ENCODE results near the gene CCL27. TPM values are rescaled to one million over a fixed set of nuclear protein-coding genes. Genes with fewer than 3 reads are reported as not detected.
"Not testable (repeated sequence)": the region's sequence is repeated elsewhere in the genome, so short reads cannot be mapped to it uniquely, and the experiment has no call there.

CCL27 gene
- total RNA-seq, 1 donor from 2014 or later = not detected

DNA sequence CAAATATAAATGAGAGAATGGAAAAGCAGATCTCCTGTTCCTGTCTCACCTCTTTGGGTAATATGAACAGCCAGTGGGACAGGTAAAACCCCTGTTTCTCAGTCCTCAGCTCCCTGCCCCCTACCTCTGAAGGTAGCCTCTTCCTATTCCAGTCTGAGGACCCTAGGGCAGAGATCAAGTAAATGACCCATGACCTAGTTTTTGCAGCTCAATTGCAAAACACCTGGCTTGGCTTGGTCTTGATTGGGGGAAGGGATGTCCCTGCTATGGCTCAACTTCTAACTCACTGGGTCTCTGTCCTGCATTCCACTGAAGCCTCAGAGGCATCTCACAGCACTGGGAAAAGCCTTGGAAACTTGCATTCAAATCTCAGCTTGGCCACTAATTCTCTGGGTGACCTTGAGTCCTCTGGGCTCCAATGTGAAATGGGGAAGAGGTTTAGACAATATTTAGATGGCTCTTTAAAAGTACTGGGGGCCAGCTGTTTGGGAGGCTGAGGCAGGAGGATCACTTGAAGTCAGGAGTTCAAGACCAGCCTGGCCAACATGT is 17.6 kb downstream of the CCL27 start:
- no peaks in the 10 kb centered on the region for H3K9me3 Mint-ChIP-seq (ENCODE audit: low read depth)
- no peak overlapping the region for H3K27ac Mint-ChIP-seq (ENCODE audit: unreplicated experiment)
- H3K4me3 Mint-ChIP-seq (ENCODE audit: unreplicated experiment) = no peak overlapping the region

GRCh38 chr9:34642679-34643078 is 19.8 kb downstream of the CCL27 start:
- Mint-ChIP-seq H3K9me3 (ENCODE audit: low read depth) (no peaks in the 10 kb centered on the region), H3K36me3 (ENCODE audit: low read depth) (no peaks in the 10 kb centered on the region), H3K4me1 (ENCODE audit: low read depth) (peaks cover 28% of the 10 kb centered on the region), H3K27me3 (ENCODE audit: low read depth) (no peaks in the 10 kb centered on the region), H3K27ac (ENCODE audit: unreplicated experiment) (no peak overlapping the region), H3K4me3 (ENCODE audit: unreplicated experiment) (no peak overlapping the region)
- no peak for DNase-seq (ENCODE audit: low spot score)
- TF ChIP-seq, protein P1, sequence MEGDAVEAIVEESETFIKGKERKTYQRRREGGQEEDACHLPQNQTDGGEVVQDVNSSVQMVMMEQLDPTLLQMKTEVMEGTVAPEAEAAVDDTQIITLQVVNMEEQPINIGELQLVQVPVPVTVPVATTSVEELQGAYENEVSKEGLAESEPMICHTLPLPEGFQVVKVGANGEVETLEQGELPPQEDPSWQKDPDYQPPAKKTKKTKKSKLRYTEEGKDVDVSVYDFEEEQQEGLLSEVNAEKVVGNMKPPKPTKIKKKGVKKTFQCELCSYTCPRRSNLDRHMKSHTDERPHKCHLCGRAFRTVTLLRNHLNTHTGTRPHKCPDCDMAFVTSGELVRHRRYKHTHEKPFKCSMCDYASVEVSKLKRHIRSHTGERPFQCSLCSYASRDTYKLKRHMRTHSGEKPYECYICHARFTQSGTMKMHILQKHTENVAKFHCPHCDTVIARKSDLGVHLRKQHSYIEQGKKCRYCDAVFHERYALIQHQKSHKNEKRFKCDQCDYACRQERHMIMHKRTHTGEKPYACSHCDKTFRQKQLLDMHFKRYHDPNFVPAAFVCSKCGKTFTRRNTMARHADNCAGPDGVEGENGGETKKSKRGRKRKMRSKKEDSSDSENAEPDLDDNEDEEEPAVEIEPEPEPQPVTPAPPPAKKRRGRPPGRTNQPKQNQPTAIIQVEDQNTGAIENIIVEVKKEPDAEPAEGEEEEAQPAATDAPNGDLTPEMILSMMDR (IDR thresholded peaks at IDR 0.05) = no peak

More for the DNA sequence above, 17.6 kb downstream of the CCL27 start:
- Mint-ChIP-seq H3K4me1 (ENCODE audit: low read depth) (peaks cover 27% of the 10 kb centered on the region), H3K36me3 (ENCODE audit: low read depth) (peaks cover 9% of the 10 kb centered on the region), H3K27me3 (ENCODE audit: low read depth) (no peaks in the 10 kb centered on the region)
- DNase-seq (ENCODE audit: low spot score) = no peak
- TF ChIP-seq, protein P1 (IDR thresholded peaks at IDR 0.05) = no peak

GRCh38 chr9:34639322-34639721 is 23.1 kb downstream of the CCL27 start:
- DNase-seq (ENCODE audit: low spot score); H3K27ac Mint-ChIP-seq (ENCODE audit: unreplicated experiment); H3K9me3 Mint-ChIP-seq (ENCODE audit: low read depth); H3K36me3 Mint-ChIP-seq (ENCODE audit: low read depth); H3K4me3 Mint-ChIP-seq (ENCODE audit: unreplicated experiment); H3K27me3 Mint-ChIP-seq (ENCODE audit: low read depth): not testable (repeated sequence)
- peaks cover 33% of the 10 kb centered on the region for H3K4me1 Mint-ChIP-seq (ENCODE audit: low read depth)

DNA sequence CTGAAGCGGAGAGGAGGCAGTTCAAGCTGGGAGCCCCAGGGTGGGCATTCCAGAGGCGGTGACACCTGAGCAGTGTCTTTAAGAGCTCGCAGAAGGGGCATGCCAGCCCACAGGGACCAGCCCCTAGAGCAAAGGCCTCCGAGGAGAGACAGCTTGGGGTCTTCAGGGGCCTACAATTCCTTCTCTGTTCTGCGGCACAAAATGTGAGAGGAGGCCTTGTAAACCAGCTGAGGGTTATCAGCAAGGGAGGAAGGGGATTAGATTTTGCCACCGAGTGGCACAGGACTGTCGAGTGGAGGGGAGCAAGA is 24.4 kb downstream of the CCL27 start:
- H3K27ac Mint-ChIP-seq (ENCODE audit: unreplicated experiment) = peak overlapping the region; percentile 80
- peak overlapping the region; percentile 88 for H3K4me3 Mint-ChIP-seq (ENCODE audit: unreplicated experiment)
- no peaks in the 10 kb centered on the region for H3K27me3 Mint-ChIP-seq (ENCODE audit: low read depth)
- peaks cover 36% of the 10 kb centered on the region for H3K4me1 Mint-ChIP-seq (ENCODE audit: low read depth)
- DNase-seq (ENCODE audit: low spot score) = no peak
- H3K36me3 Mint-ChIP-seq (ENCODE audit: low read depth) = peaks cover 2% of the 10 kb centered on the region
- TF ChIP-seq, protein P1 (IDR thresholded peaks at IDR 0.05) = no peak
- no peaks in the 10 kb centered on the region for H3K9me3 Mint-ChIP-seq (ENCODE audit: low read depth)

DNA sequence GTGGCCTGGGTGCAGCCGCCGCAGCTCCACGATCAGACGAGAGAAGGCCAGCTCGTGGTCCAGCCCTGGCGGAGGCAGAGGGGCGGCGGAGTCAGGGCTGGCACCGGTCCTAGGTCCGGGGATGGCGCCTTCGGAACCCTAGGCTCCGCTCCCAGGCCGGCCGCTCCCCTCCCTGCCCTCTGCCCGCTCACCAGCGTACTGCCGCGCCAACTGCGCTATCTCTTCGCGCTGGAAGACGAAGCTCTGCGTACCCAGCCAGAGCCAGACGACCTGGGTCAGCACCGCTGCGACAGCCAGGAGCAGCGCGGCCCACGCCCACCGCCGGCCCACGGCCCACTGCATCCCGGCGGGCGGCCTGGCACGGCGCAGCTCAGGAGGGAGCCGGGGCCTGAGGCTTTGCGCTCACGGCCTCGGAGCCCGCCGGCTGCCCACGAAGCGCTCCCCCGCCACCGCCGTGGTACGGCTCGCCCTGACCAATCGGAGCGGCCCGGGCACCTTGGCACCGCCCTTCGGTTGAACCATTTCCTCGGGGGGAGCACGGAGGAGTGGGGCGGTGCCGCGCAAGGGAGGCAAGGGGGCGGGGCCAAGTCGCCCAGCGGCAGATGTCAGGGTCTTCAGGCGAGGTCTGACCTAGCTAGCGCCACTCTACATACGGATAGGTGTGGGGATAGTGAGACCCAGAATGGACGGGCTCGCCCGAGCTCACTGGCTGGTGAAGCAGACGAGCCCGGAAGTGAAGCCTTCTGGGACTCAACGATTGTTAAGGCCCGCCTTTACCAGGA is 24.9 kb downstream of the CCL27 start, which contains the start of gene SIGMAR1:
SIGMAR1 (minus strand) TSS at position 432 of the 782 bp plus-strand sequence; CDS start at position 342, 90 bp downstream.
- H3K27me3 Mint-ChIP-seq (ENCODE audit: low read depth) = no peaks in the 10 kb centered on the region
- H3K27ac Mint-ChIP-seq (ENCODE audit: unreplicated experiment) = peak within 1 kb of the TSS; percentile 80
- TF ChIP-seq, protein P1 (IDR thresholded peaks at IDR 0.05) = no peak
- peak within 1 kb of the TSS; percentile 88 for H3K4me3 Mint-ChIP-seq (ENCODE audit: unreplicated experiment)
- H3K4me1 Mint-ChIP-seq (ENCODE audit: low read depth) = peaks cover 36% of the 10 kb centered on the region
- DNase-seq (ENCODE audit: low spot score) = no peak
- no peaks in the 10 kb centered on the region for H3K9me3 Mint-ChIP-seq (ENCODE audit: low read depth)
- peaks cover 2% of the 10 kb centered on the region for H3K36me3 Mint-ChIP-seq (ENCODE audit: low read depth)
